Endothelial cell of umbilical vein (primary cell): Measurements from ENCODE around the gene NRM. TPM values are rescaled to one million over a fixed set of nuclear protein-coding genes. Genes with fewer than 3 reads are reported as not detected.

Experiments
- BruUV-seq: library from RNA; stranded (reverse); fragments of 400-500 nt; replicated peaks from 2 replicates; lab custom pipeline; 2021; lab: Mats Ljungman, UMichigan
- CTCF ChIA-PET: fragments of 300-600, 350-600 bp; sonication (Branson Sonifier 250); formaldehyde crosslinking; loops from one replicate; lab custom pipeline; 2021; ENCODE audit warnings: antibody characterized with exemption, inconsistent platforms; lab: Charles Lee
- POLR2A ChIA-PET: fragments of 300-600, 350-600 bp; sonication (Branson Sonifier 250); formaldehyde crosslinking; loops from one replicate; lab custom pipeline; 2021; ENCODE audit warnings: antibody characterized with exemption, inconsistent platforms; lab: Charles Lee
- DNase-seq: peaks from one replicate; pipeline ENCODE4 v3.0.0-alpha.2; 2011; ENCODE audit warnings: low read depth, low spot score
- FAIRE-seq: peaks from 2 replicates; lab custom pipeline; 2011; peaks lifted over from hg19 to GRCh38; lab: Jason Lieb, UNC
- H2AFZ ChIP-seq: 2 replicates; pipeline ENCODE4 v1.6.0; 2012; ENCODE audit warnings: low read depth, low read length, control low read depth, inconsistent platforms
- H3K27ac ChIP-seq: 2 replicates; pipeline ENCODE4 v1.5.1; 2011; ENCODE audit warnings: low read depth, mild to moderate bottlenecking, control low read depth, low read length, moderate library complexity; ENCODE audit not compliant: insufficient read depth
- H3K27me3 ChIP-seq, 2 experiments: 2 replicates each; pipeline versions ENCODE4 v1.6.0 to v1.6.1; 2011; ENCODE audit warnings: low read length in 2 of 2, mixed read lengths in 1 of 2; ENCODE audit not compliant: control insufficient read depth in 2 of 2, insufficient read depth in 2 of 2
- H3K36me3 ChIP-seq, 2 experiments: 2 replicates in 1 of 2; 3 replicates in 1 of 2; pipeline ENCODE4 v1.5.1; 2011; ENCODE audit warnings: low read length in 2 of 2, mild to moderate bottlenecking in 1 of 2, moderate library complexity in 1 of 2; ENCODE audit not compliant: control insufficient read depth in 2 of 2, insufficient read depth in 2 of 2; ENCODE audit errors: extremely low read depth in 1 of 2
- H3K4me1 ChIP-seq: 3 replicates; pipeline ENCODE4 v1.5.1; 2011; ENCODE audit warnings: mild to moderate bottlenecking, low read length; ENCODE audit not compliant: control insufficient read depth, insufficient read depth; ENCODE audit errors: extremely low read depth
- H3K4me2 ChIP-seq: 2 replicates; pipeline ENCODE4 v1.6.1; 2011; ENCODE audit warnings: low read length, control low read depth, mixed read lengths; ENCODE audit not compliant: insufficient read depth
- H3K4me3 ChIP-seq, 3 experiments: fragments of 200-600 bp in 1 of 3; sonication (generic), shearing (Covaris generic) in 1 of 3; replicated peaks in 1 of 3; 2 replicates each; pipeline ENCODE4 v1.5.1; 2011 to 2016; ENCODE audit warnings: control low read depth in 3 of 3, low read length in 3 of 3, mild to moderate bottlenecking in 2 of 3, inconsistent platforms in 1 of 3, low read depth in 1 of 3, moderate library complexity in 1 of 3; ENCODE audit not compliant: insufficient read depth in 1 of 3
- H3K79me2 ChIP-seq: 2 replicates; pipeline ENCODE4 v1.6.0; 2012; ENCODE audit warnings: low read length, inconsistent platforms; ENCODE audit not compliant: control insufficient read depth, insufficient read depth
- H3K9ac ChIP-seq: replicated peaks from 2 replicates; pipeline ENCODE3; 2011; ENCODE audit warnings: low read length, control low read depth; ENCODE audit not compliant: insufficient read depth; ENCODE audit errors: extremely low read depth
- H3K9me1 ChIP-seq: replicated peaks from 3 replicates; pipeline ENCODE4 v1.6.0; 2011; ENCODE audit warnings: mild to moderate bottlenecking, low read length; ENCODE audit not compliant: control insufficient read depth, insufficient read depth; ENCODE audit errors: extremely low read depth
- H3K9me3 ChIP-seq: replicated peaks from 2 replicates; pipeline ENCODE4 v1.5.1; 2012; ENCODE audit warnings: low read length, inconsistent platforms; ENCODE audit not compliant: control insufficient read depth, insufficient read depth
- H4K20me1 ChIP-seq: replicated peaks from 2 replicates; pipeline ENCODE3; 2011; ENCODE audit warnings: mild to moderate bottlenecking, low read length; ENCODE audit not compliant: control insufficient read depth, insufficient read depth; ENCODE audit errors: extremely low read depth
- EZH2 ChIP-seq: IDR thresholded peaks from 2 replicates; pipeline ENCODE4 v1.6.1; 2012; ENCODE audit warnings: borderline replicate concordance, low read depth, mild to moderate bottlenecking, moderate library complexity, low read length, inconsistent platforms; ENCODE audit not compliant: severe bottlenecking
- MAX ChIP-seq: IDR thresholded peaks from 2 replicates; pipeline ENCODE4 v1.6.1; 2011; ENCODE audit not compliant: insufficient read depth, insufficient read length
- MYC ChIP-seq: IDR thresholded peaks from one replicate; pipeline ENCODE4 v1.6.1; 2011; ENCODE audit warnings: mild to moderate bottlenecking, low read depth, low read length
- POLR2A ChIP-seq: IDR thresholded peaks from 2 replicates; pipeline ENCODE4 v1.6.1; 2012; ENCODE audit warnings: low read depth, mild to moderate bottlenecking, control low read depth, low read length
- POLR2AphosphoS5 ChIP-seq: IDR thresholded peaks from 2 replicates; pipeline ENCODE4 v1.6.1; 2012; ENCODE audit warnings: low read depth, mild to moderate bottlenecking, control low read depth, low read length, moderate library complexity; ENCODE audit not compliant: insufficient read depth
- dilution Hi-C: fragments of 300-500 bp; cut with MboI; formaldehyde crosslinking; loops from one replicate; pipeline ENCODE4 v1.15.0; 2019; ENCODE audit warnings: low sequenced_read_pairs; ENCODE audit not compliant: extremely low pct_ligation_motif_present
- intact Hi-C: fragments of 100-400 bp; cut with micrococcal nuclease; formaldehyde crosslinking; loops from one replicate; pipeline ENCODE4 v1.10.0; 2022
- polyA plus RNA-seq, 4 experiments: library from polyadenylated mRNA; depleted of rRNA in 3 of 4; stranded (reverse) in 3 of 4; unstranded in 1 of 4; fragments of >200 nt; gene quantifications; 2 replicates each; pipeline versions ENCODE4 v1.2.1 to v1.2.3, GENCODE V29; 2011 to 2012; ENCODE audit warnings: missing spikeins in 1 of 4
- total RNA-seq: library from RNA; stranded (reverse); gene quantifications from 2 replicates; pipeline ENCODE4 v1.2.3, GENCODE V29; 2021

The NRM gene
- total and polyA plus RNA-seq, 2 donors (not counting 3 experiments of a cell fraction or from before 2014, with no cell fraction given), result 32.2 to 33.8 TPM

DNA sequence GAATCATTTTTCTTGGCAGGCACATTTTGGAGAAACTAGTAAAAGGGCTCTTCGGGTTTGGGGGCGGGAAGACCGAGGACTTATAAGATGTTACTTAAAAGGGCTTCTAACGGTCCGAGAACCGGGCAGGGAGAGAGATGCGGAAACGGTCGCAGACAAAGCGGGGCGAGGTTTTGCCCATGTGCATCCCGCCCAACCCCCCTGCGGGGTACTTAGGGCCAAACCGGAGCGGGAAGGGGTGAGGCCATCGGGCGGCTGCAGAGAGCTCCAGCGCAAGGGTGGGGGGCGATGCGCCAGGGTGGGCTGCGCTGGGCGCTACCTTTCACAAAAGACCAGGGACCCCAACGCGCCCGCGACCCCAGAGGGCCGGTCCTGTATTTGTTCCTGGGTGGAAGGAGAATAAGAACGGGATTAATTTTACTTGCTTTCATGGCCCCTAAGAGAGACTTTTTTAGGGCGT, 30.0 kb upstream of the NRM start:
- no peak overlapping the region for H2AFZ ChIP-seq
- no peaks in the 10 kb centered on the region for H3K27me3 ChIP-seq
- dilution Hi-C loops (no loop called here), intact Hi-C loops (loop anchor here (1.0 to 2.0 kb wide), 4 partner anchors 22 to 238 kb away; partner anchors contain the start of genes C6orf136 and FLOT1)
- H3K4me1 ChIP-seq, result peaks cover 44% of the 10 kb centered on the region
- H3K27ac ChIP-seq, result peak overlapping the region; percentile 94
- ChIA-PET CTCF (interaction anchor here (0.8 to 9.2 kb wide), 10 partner anchors 11 to 367 kb away, joined by 3 to 296 read pairs (median 6); partner anchors contain the start of gene DHX16), POLR2A (interaction anchor here (0.6 to 3.0 kb wide), 7 partner anchors 24 to 97 kb away, joined by 3 to 34 read pairs (median 3); partner anchors contain the start of genes IER3 and NRM)
- peak overlapping the region; percentile 100 for H3K9ac ChIP-seq
- DNase-seq (peak; percentile 56), FAIRE-seq (no peak)
- peaks cover 16 to 30% of the 10 kb centered on the region in 2 experiments for H3K36me3 ChIP-seq
- TSS peak; percentile 32 for BruUV-seq
- H3K79me2 ChIP-seq, result peaks cover 65% of the 10 kb centered on the region
- no peak overlapping the region for H3K4me2 ChIP-seq
- H3K9me3 ChIP-seq, result no peaks in the 10 kb centered on the region
- no peaks in the 10 kb centered on the region for H3K9me1 ChIP-seq
- TF ChIP-seq MYC (peak; percentile 71), POLR2A (no peak)
- H3K4me3 ChIP-seq, result peak overlapping the region; percentile 94 to 99 (median 99)
- H4K20me1 ChIP-seq, result peaks cover 7% of the 10 kb centered on the region

GRCh38 chr6:30719791-30720737, 29.3 kb upstream of the NRM start, which contains the start of gene TUBB:
Gene TUBB, plus strand, starts transcription at chr6:30720352. Its CDS starts 155 bp downstream, at chr6:30720507.
- dilution Hi-C loops (no loop called here), intact Hi-C loops (loop anchor here (2.0 kb wide), 2 partner anchors 73 to 237 kb away; partner anchors contain the start of gene C6orf136)
- ChIA-PET POLR2A (interaction anchor here (0.6 to 3.0 kb wide), 3 partner anchors 30 to 89 kb away, joined by 3 to 34 read pairs (median 4); no protein-coding TSS in a partner anchor), CTCF (interaction anchor here (1.2 to 9.2 kb wide), 8 partner anchors 11 to 367 kb away, joined by 4 to 296 read pairs (median 6); no protein-coding TSS in a partner anchor)
- Histone ChIP-seq H3K27ac (peak within 1 kb of the TSS; percentile 94), H3K4me3 (peak within 1 kb of the TSS; percentile 94 to 99 (median 99)), H3K9me3 (no peaks in the 10 kb centered on the region), H4K20me1 (peaks cover 3% of the 10 kb centered on the region), H3K36me3 (peaks cover 10 to 24% of the 10 kb centered on the region in 2 experiments), H3K27me3 (no peaks in the 10 kb centered on the region), H3K4me1 (peaks cover 44% of the 10 kb centered on the region), H3K9ac (peak within 1 kb of the TSS; percentile 100), H2AFZ (no peak within 1 kb of the TSS), H3K4me2 (peak within 1 kb of the TSS; percentile 86), H3K9me1 (no peaks in the 10 kb centered on the region), H3K79me2 (peaks cover 63% of the 10 kb centered on the region)
- TF ChIP-seq MAX (peak; percentile 46), EZH2 (no peak), POLR2AphosphoS5 (peak; percentile 96), POLR2A (peak; percentile 93)
- TSS peak; percentile 25 for BruUV-seq
- peak; percentile 98 for DNase-seq
- peak; percentile 83 for FAIRE-seq
